GM12864 (cell line): ENCODE measurements around the gene ZDHHC21.

Source experiments
- DNase-seq: peaks from one replicate; pipeline ENCODE4 v3.0.0-alpha.2; 2011; ENCODE audit warnings: low read depth
- H3K4me3 ChIP-seq: 2 replicates; pipeline ENCODE4 v1.5.1; 2011; ENCODE audit warnings: mild to moderate bottlenecking, low read depth, low read length, control low read depth
- TF ChIP-seq, protein P1 (sequence below): IDR thresholded peaks from 2 replicates; pipeline ENCODE4 v1.5.1; 2011; ENCODE audit warnings: low read depth, mild to moderate bottlenecking, moderate library complexity, low read length, control low read depth, inconsistent platforms; ENCODE audit errors: missing control alignments

The ZDHHC21 gene

DNA sequence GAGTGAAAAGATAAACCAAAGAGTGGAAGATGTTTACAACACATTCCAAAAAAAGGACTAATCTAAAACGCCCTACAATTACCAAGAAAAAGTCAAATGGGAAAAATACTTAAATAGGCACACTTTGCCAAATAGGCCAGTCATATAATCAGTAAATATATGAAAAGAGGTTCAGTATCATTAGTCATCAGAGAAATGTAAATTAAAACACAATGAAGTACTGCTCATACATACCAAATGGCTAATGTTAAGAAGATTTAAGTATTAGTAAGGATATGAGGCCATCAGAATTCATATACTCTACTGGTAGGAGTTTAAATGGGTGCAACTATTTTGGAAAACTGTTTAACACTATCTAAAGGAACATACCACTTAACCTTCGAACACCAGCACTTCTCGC lies 47.6 kb downstream of the ZDHHC21 start:
- TF ChIP-seq, protein P1, sequence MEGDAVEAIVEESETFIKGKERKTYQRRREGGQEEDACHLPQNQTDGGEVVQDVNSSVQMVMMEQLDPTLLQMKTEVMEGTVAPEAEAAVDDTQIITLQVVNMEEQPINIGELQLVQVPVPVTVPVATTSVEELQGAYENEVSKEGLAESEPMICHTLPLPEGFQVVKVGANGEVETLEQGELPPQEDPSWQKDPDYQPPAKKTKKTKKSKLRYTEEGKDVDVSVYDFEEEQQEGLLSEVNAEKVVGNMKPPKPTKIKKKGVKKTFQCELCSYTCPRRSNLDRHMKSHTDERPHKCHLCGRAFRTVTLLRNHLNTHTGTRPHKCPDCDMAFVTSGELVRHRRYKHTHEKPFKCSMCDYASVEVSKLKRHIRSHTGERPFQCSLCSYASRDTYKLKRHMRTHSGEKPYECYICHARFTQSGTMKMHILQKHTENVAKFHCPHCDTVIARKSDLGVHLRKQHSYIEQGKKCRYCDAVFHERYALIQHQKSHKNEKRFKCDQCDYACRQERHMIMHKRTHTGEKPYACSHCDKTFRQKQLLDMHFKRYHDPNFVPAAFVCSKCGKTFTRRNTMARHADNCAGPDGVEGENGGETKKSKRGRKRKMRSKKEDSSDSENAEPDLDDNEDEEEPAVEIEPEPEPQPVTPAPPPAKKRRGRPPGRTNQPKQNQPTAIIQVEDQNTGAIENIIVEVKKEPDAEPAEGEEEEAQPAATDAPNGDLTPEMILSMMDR = no peak
- no peak for DNase-seq
- no peak overlapping the region for H3K4me3 ChIP-seq

DNA sequence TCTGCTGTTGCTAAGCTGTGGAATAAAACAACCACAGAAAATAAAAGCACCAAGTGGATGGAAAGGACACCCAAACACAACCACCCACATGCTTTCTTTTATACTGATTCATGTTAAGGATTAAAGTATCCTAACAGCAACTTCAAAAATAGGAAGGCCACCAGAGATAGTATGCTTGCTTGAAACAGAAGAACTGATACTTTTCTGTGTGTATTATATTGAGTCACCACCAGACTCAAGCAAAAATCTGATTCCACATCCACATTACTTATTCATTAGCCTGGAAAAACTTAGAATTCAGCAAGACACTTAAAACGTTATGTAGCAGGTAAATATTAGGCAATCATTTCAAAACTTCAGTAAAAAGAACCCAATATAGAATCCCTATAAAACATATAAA lies 52.3 kb downstream of the ZDHHC21 start:
- no peak for DNase-seq
- no peak overlapping the region for H3K4me3 ChIP-seq
- TF ChIP-seq, protein P1 = no peak

DNA sequence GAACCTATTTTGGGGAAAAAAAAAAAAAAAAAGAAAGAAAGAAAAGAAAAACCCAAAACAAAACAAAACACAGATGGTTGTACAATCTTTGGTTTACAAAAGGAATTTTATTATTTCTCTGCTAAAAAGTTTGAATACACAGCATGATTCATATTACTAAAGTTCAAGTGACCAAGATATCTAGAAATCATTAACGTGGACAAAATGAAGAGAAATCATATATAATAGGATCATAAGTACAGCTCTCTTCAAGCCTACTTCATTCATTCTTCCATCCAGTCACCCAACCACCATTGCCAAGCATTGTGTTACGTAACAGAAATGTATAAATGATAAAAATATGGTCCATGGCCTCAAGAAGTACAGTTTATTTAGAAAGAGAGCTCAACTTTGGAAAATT lies 52.9 kb downstream of the ZDHHC21 start:
- H3K4me3 ChIP-seq = no peak overlapping the region
- TF ChIP-seq, protein P1 = no peak
- no peak for DNase-seq

DNA sequence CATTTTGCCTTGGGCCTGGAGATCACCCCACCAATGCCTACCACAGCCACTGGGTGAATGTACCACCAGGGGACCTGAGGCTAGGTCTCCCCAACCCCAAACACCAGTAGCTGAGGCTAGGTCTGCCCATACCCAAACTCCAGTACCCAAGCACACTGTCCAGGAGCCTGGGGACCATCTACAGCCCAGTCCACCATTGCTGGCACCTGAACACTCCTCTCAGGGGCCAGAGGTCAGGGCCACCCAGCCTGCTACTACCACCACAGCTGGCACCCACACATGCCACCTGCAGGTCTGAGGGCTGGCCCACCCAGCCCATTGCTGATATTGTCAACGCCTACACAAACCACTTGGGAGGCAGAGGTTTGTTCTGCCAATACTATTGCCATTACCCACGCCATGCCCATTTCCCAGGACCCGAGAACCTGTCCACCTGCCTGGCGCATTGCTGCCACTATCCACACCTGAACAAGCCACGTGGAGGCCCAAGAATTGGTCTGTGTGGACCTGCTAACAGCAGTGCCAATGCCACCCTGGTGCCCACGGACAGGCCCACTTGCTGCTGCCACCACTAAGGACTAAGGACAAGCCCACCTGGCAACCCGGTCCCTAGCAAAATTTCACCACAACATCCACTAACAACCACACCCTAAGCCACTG lies 59.2 kb downstream of the ZDHHC21 start:
- TF ChIP-seq, protein P1 = no peak
- no peak for DNase-seq
- H3K4me3 ChIP-seq = no peak overlapping the region

DNA sequence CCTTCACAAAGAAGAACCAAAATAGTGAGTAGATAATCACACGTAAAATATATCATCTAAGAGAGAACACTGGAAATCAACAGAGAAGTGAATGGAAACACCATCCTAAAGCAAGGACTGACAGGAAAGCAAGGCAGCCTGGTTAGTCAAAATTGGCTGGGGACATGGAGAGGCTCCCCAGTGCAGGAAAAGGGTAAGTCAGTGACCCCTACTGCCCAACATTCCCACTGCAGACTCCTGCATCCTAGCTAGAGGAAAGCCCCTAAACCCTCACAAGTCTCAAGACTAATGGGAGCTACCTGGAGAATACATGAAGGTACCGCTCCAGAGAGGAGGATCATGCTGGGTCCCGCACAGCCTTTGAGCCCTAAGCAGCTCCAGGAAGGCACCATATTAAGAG lies 60.1 kb downstream of the ZDHHC21 start:
- no peak for DNase-seq
- TF ChIP-seq, protein P1 = no peak
- H3K4me3 ChIP-seq = no peak overlapping the region

DNA sequence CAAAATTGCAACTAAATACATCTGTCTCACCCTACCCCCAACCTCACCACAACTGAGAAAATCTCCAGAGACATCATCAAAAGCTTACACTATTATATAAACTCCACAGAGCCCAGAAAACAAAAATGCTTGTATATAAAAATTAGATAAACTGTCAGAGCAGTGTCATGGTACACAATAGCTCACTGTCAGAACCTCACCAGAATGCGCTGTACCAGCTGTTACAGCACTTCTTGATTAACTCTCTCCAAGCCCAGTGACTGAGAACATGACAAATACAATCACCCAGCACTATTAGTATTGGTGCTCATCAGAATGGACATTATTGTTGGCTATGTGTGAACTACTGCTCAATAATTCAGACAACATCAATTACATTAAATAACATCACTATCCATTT lies 65.7 kb downstream of the ZDHHC21 start:
- H3K4me3 ChIP-seq = no peak overlapping the region
- DNase-seq = no peak
- TF ChIP-seq, protein P1 = no peak

DNA sequence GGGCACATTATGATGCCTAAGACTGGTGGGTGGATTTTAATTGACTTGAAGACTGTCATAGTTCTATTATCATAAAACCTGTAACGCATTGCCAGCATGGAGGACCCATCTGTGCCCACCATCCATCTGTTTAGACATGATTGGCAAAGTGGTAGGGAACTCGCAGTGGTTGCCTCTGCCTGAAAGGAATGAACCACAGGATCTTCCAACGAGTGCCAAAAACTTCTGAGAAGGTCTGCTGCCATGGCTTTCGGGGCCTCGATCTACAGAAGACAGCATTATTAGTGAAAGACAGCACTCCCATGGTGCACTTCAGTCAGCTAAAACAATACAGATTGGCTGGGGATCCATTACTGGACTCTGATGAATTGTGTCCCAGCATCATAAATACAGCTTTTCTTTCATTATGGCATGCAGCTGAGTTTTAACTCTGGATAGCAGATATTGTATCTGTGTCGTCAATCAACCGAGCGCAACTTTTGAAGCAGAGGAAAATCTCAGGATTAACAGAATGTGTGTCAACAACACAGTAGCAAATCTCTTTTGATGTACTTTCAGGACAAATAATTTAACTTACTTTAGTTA lies 74.3 kb downstream of the ZDHHC21 start:
- DNase-seq = no peak
- TF ChIP-seq, protein P1 = no peak
- no peak overlapping the region for H3K4me3 ChIP-seq
